Suppressor macrophage treated with lipopolysaccharide for 1 hour (primary cell): ENCODE data around the gene RASA1.

Source experiments
- DNase-seq, 3 donors: peaks; one replicate each; pipeline ENCODE4 v3.0.0-alpha.2; 2020 to 2022

RASA1 gene

GRCh38 chr5:87405472-87406155 lies 137.9 kb downstream of the RASA1 start:
- no peak for DNase-seq

GRCh38 chr5:87408204-87408603 lies 140.5 kb downstream of the RASA1 start:
- no peak for DNase-seq

DNA sequence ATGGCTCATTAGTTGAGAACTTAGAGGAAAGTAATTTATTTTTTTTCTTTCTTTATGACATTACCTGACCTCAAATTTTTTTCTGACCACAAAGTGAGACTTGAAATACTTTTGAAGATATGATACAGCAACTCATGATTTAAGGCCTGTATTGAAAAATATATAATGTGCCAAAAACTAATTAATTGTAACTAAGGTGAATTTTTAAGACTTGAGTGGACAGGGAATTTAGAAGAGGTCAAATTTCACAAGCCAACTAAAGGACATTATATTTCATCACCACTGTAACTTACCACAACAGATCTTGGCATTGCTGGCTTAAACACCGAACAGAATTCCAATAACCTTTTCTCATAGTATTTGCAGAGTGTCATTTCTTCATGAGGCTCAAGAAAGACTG lies 143.2 kb downstream of the RASA1 start:
- no peak for DNase-seq

DNA sequence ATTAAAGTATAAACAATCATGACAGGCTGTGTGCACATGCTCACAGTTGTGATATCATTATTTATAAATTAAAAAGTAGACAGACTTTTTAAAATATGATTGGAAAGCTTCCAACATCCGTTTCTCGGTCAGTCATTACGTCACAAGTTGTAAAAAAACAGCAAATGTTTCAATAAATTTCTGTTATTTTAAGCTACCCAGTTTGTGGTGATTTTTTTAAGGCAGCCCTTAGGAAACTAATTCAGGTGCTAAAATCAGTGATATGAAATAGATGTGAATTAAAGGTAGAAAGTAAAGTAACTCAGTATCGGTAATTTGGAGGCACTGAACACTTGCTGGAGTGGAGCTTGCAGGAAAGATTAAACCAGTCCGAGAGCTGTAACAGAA lies 143.9 kb downstream of the RASA1 start:
- peak in 1 of 3 donors; percentile 44 for DNase-seq

GRCh38 chr5:87411973-87412629 lies 144.4 kb downstream of the RASA1 start:
- peak; percentile 42 to 62 (median 46) for DNase-seq

DNA sequence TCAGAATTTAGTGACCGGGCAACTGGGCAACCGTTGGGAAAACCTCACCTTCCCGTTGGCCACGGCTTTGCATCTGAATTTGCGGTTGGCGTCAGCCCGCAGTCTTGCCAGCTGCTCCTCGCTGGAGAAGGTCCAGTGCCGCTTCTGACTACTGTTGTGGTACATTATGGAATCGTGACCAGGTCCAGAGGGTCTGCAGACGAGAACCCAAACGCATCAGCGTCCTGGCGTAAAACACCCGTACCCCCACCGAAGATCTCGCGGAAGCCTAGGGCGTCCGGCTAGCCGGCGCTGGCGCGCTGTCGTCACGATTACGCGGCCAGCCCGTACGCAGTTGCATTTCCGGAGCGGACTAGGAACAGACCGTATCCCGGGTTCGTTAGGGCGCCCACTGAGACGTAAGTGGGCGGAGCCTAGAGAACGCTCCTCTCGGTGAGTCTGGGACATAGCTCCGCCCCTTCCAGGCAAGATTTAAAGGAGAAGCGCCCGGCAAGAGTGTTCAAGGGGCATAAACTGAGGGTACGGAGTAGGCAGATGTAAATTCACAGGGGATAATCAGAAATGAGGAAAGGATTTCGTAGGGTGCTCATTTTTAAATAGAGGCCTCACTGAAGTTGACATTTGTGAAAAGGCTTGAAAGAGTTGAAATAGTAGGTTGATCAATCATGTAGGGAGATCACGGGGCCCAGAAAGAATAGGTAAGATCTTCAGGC lies 145.1 kb downstream of the RASA1 start, which contains the start of gene CCNH:
Gene CCNH, minus strand, starts transcription at position 301 of the 713 bp plus-strand sequence. Its CDS starts 136 bp downstream, at position 165.
- peak; percentile 98 to 99 (median 99) for DNase-seq

DNA sequence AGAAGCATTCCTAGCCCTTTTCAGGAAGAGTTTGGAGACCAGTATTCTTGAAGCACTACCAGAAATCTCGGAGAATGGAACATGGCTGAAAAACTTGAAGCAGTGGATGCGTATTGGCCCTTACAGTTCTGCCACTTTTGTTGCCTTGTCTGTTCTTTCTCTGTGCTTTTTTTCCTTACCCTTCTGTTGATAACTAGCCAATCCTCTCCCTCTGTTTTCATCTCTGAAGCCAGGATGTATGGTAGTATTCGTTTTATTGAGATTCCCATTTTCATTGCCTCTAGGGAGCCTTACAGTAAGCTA lies 145.6 kb downstream of the RASA1 start:
- DNase-seq: no peak

DNA sequence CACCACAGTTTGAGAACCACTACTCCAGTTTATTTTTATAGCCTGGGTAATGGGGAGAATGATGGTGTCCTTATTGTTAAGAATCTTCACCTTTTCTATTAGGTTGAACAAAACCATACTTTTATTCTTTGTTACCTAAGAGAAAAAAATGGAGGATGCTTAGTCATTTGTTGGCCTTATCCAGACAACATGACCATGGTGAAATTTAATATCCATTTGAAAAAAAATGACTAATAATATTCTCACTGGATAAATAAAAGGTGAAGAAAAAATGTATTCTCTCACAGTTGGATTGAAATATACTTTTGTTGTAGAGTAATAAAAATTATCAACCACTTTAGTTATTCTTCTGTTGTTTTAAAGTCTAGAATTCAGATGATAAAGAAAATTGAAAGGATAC lies 150.8 kb downstream of the RASA1 start:
- no peak for DNase-seq

DNA sequence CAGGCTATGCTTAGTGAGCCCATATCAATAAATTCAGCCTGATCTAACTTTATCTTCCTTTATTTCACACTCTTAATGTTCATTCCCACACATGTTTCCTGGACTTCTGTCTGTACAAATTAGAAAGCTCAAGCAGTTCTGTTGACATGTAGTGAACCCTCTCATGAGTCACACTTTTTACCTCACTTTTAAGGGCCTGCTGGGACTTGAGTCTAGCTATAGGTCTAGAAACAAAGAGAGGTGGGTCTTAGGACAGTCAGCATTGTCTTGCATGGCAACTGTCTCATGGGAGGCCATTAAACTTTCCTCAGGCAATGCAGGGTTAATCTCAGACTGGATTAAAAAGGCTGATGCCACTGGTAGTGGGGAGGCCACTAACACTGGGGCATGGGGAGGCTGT lies 153.6 kb downstream of the RASA1 start:
- DNase-seq: no peak

GRCh38 chr5:87423755-87424154 lies 156.1 kb downstream of the RASA1 start:
- DNase-seq: no peak

DNA sequence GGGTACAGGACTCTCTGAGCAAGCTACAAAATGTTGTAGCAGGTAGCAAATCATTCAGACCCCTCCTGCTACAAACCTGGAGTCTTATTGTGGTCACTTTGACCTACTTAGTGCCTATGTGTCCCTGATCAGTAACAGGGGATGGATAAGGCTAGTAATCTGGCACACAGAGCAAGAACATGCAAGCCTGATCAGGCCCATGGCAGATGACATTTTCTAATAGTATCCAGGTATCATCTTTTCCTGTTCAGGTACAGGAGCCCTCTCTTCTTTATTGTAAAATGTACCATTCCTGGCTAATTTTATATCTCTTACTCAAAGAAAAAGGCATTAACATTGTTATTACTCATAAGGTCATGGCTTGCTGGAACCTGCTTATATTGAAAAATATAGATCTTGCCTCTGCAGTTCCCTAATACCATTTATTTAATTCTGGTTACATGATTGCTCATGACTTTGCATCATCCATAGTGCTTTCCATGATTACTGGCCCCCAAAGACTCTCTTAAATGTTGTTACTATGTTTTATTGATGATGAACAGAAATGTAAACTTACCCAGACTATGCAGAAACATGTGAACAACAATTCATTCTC lies 163.3 kb downstream of the RASA1 start:
- DNase-seq: no peak

DNA sequence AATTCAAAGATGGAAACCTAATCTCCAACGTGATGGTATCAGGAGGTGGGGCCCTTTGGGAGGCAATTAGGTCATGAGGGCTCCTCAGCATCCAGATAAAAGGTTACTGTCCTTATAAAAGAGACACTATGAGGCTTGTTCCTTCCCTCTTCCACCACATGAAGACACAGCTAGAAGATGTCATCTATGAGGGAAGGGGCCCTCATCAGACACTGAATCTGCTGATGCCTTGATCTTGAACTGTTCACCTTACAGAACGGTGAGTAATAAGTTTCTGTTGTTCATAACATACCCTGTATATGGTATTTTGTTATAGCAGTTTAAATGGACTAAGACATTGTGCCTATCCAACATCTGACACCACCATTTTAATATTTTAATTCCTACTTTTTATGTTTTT lies 164.8 kb downstream of the RASA1 start:
- DNase-seq: no peak

- no peak for DNase-seq
Observed at GRCh38 chr5:87433945-87434344, 166.3 kb downstream of the RASA1 start.

GRCh38 chr5:87434461-87434860 lies 166.8 kb downstream of the RASA1 start:
- no peak for DNase-seq

GRCh38 chr5:87435144-87435694 lies 167.5 kb downstream of the RASA1 start:
- DNase-seq: no peak

DNA sequence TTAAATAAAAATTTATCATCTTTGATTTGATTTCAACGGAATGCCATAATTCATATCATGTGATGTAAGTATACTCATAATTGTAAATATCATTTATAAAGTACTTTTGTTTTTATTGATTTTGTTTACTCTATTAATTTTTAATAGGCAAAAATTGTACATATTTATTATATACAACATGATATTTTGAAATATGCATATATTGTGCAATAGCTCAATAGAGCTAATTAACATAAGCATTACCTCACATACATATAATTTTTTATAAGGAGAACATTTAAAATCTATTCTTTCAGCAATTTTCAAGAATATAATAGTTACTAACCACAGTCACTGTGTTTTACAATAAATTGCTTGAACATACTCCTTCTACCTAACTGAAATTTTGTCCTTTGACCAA lies 170.0 kb downstream of the RASA1 start:
- DNase-seq: no peak

DNA sequence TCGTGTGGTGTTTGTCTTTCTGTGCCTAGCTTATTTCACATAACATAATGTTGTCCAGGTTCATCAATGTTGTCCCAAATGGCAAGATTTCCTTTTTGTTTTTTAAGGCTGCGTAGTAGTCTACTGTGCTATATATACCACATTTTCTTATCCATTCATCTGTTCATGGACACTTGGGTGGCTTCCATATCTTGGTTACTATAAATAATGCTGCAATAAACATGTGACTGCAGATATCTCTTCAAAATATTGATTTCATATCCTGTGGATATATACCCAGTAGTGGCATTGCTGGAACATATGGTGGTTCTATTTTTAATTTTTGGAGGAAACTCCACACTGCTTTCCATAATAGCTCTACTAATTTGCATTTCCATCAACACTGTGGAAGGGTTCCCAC lies 170.5 kb downstream of the RASA1 start:
- no peak for DNase-seq
